GM19351 (cell line): ENCODE results near the gene ZFAND2A.
"Not testable (repeated sequence)": the region's sequence is repeated elsewhere in the genome, so short reads cannot be mapped to it uniquely, and the experiment has no call there.

Experiments
- ATAC-seq: cut with Tn5 transposase; IDR thresholded peaks from one replicate; pipeline ENCODE4 v1.9.1; 2021; ENCODE audit warnings: mild to moderate bottlenecking, moderate library complexity; ENCODE audit not compliant: unreplicated experiment

ZFAND2A gene

GRCh38 chr7:1154172-1154739 lies 5.7 kb downstream of the ZFAND2A start:
- ATAC-seq: no peak

GRCh38 chr7:1152492-1152891 lies 7.5 kb downstream of the ZFAND2A start:
- ATAC-seq: no peak

- ATAC-seq: no peak
These were observed 8.2 kb downstream of the ZFAND2A start for GRCh38 chr7:1151653-1152425.

- ATAC-seq: no peak
These were observed 8.8 kb downstream of the ZFAND2A start for GRCh38 chr7:1151156-1151555.

GRCh38 chr7:1150400-1151002 lies 9.5 kb downstream of the ZFAND2A start:
- no peak for ATAC-seq

- ATAC-seq: no peak
These were observed 10.6 kb downstream of the ZFAND2A start for GRCh38 chr7:1149351-1149794.

- not testable (repeated sequence) for ATAC-seq
These were observed 12.1 kb downstream of the ZFAND2A start for GRCh38 chr7:1147873-1148272.

- no peak for ATAC-seq
These were observed 15.7 kb downstream of the ZFAND2A start for GRCh38 chr7:1144269-1144771.

GRCh38 chr7:1143031-1143430 lies 17.0 kb downstream of the ZFAND2A start:
- not testable (repeated sequence) for ATAC-seq

- ATAC-seq: no peak
These were observed 17.9 kb downstream of the ZFAND2A start for GRCh38 chr7:1142051-1142635.

GRCh38 chr7:1141651-1142050 lies 18.3 kb downstream of the ZFAND2A start:
- ATAC-seq: no peak

- no peak for ATAC-seq
These were observed 19.4 kb downstream of the ZFAND2A start for GRCh38 chr7:1140476-1141104.

- peak; percentile 62 for ATAC-seq
These were observed 22.4 kb downstream of the ZFAND2A start for GRCh38 chr7:1137517-1138167.

GRCh38 chr7:1136841-1137516 lies 23.0 kb downstream of the ZFAND2A start:
- no peak for ATAC-seq

GRCh38 chr7:1134951-1135350 lies 25.0 kb downstream of the ZFAND2A start:
- no peak for ATAC-seq

- no peak for ATAC-seq
These were observed 28.3 kb downstream of the ZFAND2A start for GRCh38 chr7:1131471-1132265.

GRCh38 chr7:1130021-1130990 lies 29.7 kb downstream of the ZFAND2A start:
- no peak for ATAC-seq

- ATAC-seq: no peak
These were observed 30.6 kb downstream of the ZFAND2A start for GRCh38 chr7:1129431-1129830.
